DMS114 treated with DMSO at 0.1 percent for 48 hours (cell line): ENCODE data around the gene FSTL1.
"Not testable (repeated sequence)": the region's sequence is repeated elsewhere in the genome, so short reads cannot be mapped to it uniquely, and the experiment has no call there.

Experiments used
- DNase-seq: peaks from one replicate; lab custom pipeline; 2025; ENCODE audit not compliant: unreplicated experiment; lab: John Stamatoyannopoulos, UW

Gene FSTL1

DNA sequence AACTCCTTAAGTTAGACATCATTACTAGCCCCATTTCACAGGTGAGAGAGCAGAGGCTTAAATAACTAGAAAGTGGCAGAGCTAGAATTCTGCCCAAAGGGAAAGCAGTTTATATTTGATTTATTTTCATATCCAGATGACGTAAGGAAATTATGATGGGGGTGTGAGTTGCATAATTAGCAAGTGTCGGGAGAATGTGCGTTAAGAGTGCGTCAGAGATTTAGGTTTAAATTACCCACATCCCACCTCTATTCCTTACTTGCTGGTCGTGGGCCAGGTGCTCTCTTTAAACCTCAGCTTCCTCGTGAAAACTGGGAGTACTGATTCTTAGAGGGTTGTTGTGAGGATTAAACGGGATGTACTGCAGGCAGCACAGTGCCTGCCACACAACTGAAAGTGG, 32.3 kb downstream of the FSTL1 start:
- no peak for DNase-seq

DNA sequence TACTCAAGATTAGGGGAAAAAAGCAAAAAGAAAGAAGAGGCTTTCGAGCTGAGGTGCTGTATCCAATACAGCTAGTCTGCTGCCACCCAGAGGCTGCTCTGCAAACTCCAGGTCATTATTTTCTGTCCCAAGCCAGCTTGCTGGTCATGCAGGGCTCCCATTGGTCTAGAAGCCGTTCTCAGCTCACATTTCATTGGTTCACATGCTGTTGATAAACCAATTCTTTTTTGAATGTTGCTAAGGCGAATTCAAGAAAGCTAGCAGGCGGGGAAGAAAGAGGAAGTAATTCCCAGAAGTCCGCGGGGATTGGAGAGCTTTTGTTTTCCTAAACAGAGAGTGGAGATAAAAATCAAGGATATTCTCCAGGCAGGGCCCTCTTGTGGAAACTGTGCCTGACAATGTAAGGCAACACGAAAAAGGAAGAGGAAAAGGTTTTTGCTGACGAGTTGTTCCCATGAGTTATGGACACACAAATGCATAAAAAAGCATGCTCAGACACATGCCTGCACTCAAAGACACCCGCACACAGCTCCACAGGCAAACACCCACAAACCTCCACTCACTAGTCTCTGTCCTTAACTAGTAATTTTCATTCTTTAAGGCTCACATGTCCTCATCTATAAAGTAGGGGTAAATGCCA, 33.4 kb downstream of the FSTL1 start:
- peak; percentile 82 for DNase-seq

DNA sequence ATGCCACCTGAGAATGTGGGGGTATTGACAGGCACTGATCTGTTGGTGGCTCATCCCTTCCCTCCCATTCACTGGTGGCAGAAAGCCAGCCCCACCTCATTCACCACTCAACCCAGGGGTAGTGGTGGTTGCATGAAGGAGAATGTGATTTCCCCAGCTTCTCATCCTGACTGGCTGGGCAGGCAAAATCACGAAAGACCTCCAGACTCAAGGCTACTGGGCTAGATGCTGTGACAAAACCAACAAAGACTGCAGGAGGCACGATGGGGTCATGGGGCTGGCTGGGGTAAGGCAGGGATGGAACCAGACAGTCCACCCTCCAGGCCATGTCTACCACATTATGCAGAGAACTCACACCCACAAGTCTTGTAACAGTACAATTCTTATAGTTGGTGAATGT, 33.9 kb downstream of the FSTL1 start:
- no peak for DNase-seq

DNA sequence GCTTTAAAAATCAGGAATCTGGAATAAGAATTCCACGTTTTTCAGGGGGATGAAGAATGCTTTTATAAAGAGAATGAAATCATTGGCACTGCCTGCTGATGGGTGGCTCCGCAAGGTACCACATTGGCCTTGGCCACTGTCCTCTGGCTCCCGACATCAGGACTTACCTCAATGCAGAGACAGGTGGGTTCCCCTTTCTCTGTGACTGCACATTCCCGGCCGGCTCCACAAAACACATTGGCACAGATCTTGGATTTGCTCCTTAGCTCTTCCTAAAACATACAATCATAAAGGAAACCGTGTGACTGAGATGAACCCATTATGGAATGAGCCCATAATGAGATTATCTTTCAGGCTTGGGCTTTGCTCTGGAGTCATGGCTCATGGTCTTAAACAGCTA, 35.0 kb downstream of the FSTL1 start:
- no peak for DNase-seq

DNA sequence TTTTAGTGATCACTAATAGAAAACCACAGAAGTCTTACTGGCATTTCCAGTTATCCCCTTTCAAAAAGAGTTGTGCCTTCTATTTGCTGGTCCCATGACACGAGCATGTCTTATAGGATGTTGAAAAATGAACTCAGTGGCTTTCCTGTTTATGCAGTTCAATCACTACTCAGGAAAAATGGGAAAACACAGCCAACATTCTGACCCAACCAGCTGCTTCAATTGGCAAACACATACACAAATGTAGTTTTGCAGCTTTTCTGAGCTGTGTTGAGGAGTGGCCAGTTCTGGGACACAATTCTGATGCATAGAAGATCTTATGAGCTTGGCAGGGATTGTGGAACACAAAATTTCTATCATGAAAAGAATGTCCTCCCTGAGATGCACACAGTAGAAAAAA, 40.3 kb downstream of the FSTL1 start:
- DNase-seq, result no peak

DNA sequence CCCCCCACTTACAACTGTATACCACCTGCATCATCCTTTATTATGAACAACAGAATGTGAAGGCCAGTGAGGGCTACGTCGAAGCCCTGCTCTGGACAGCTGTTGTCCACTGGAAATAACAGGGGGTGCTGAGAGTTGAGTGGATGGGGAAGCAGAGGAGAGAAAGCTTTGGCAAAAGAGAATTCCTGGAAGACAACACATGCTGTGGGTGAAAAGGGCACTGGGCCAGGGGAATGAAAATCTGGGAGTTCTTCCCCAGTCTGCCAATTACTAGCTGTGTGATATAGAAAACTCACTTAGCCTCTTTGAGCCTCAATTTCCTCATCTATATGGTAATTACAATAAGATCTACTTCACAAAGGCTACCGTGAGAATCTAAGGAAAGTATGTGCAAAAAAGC, 40.7 kb downstream of the FSTL1 start:
- DNase-seq, result no peak

DNA sequence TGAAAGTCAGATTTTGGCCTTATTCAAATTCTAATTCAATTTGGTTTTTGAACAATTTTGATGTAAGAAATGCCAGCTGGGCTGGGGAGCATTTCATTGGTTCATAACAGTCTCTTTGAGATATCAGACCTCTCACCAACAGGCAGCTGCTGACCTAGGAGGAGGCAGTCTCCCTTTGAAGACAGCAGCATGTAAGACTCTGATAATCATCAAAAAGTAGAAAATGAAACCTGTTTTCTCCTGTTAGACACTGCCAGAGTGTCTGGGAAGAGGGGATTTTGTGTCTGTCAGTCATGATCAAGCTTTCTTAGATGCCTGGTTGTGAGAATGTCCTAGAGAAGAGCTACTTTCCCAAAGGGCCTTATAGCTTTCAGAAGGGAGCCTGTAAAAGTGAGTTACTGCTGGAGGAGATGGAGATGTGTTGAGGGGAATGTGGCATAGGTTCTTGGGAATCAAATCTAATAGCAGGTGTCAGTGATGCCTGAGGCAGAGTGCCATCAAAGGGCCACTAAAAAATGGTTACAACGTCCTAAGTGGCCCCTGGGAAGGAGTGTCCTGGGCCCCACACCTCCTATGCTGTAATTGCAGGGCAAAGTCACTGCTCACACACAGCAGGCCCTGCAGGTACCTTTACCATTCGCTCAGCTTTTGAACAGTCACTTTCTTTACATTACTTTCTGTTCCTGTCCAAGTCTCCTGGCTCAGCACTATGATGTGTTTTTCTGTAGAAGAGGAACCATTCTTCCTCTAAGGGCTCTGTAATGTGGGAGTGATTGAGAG, 43.1 kb downstream of the FSTL1 start:
- no peak for DNase-seq

DNA sequence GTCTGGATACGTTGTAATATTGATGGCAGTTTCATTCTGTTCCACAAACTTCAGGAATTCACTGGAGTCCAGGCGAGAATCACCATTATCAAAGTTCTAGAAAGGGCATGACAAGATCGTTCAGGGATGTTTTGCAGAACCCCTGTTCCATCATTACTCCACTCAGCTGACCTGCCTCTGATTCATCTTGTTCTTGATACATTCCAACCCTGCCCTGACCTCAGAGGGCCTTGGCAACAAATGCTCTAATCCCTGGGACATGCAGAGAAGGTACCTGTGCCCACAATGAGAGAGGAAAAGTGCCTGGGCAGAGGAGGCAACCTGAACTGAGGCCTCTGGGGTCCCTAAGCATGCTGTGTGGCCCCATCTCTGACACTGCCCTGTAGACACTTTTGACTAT, 45.9 kb downstream of the FSTL1 start:
- no peak for DNase-seq

DNA sequence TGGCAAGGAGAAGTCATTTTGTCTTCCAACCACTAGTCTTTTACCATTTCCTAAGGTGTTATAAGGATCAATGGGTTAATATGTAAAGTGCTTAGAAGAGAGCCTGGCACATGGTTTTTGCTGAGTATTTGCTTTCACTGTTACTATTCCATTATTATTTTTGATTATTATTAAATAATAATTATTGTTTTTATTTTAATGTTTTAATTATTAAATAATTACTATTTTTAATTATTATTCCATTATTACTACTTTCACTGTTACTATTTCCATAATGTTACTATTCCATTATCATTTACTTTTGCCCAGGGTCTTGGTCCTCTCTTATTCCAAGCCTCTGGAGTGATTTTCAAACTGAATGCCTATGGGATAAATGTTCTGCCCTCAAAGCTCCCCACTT, 48.5 kb downstream of the FSTL1 start:
- DNase-seq, result no peak

DNA sequence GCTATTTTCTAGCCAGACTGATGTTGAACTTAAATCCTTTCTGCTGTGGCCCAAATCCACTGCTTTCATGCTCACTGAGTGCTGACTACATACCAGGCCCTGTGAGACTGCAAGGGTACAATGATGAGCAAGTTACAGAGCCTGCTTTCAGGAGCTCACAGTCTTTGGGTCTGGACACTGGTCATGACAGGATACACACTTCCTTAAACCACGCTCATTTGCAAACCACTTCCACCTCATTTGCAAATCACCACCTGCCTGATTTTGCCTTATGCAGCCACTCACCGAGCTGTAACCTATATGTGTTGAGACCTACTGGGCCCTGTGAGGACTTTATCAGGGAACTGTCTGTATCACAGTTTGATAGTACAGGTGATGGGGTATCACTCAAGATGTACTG, 51.4 kb downstream of the FSTL1 start:
- no peak for DNase-seq

DNA sequence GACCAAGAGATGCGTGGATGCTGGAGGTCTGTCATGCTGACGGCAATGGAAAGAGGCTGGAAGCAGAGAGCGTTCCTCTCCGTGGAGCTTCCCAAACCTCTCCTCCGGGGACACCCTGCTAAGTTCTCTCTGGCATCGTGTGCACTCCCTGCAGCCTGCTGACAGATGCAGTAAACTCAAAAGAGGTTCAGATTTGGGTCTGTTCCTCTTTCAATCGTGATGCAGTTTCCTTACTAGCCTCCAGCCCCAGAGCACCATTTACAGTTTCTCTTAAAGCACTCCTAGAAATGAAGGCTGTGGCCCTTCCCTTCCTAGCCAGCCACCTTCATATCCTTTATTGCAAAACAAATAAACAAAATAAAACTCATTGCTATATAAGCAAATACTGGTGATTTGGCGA, 54.3 kb downstream of the FSTL1 start:
- no peak for DNase-seq

DNA sequence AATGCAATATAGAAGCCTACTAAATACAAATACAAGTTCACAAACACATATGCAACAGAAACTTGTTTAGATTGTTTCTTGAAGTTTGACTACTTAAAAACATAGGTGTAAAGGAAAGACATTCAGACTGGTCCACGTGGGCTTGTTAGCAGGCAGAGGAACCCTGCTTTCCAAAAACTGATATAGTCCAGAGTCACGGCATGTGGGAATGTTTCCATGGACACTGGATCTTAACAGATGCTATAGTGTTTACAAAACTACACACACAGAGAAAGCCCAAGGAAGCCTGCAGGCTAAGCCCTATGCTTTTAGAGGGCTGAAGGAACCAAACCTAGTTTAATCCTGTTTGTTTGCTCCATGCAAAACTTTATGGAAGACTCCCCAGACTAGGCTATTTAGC, 56.4 kb downstream of the FSTL1 start:
- DNase-seq, result no peak

DNA sequence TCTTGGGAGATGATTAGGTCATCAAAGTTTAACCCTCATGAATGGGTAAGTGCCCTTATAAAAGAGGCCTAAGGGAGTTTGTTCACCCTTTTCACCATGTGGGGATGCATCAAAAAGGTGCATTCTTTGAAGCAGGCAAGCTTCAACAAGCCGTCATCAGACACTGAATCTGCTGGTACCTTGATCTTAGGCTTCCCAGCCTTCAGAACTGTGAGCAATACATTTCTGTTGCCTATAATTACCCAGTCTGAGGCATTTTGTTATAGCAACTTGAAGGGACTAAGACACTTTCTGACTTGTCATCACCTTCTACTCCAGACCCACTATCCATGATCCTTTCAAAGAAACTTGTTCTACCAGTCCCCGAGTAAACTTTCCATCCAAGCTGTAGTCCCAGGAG, 57.0 kb downstream of the FSTL1 start:
- no peak for DNase-seq

DNA sequence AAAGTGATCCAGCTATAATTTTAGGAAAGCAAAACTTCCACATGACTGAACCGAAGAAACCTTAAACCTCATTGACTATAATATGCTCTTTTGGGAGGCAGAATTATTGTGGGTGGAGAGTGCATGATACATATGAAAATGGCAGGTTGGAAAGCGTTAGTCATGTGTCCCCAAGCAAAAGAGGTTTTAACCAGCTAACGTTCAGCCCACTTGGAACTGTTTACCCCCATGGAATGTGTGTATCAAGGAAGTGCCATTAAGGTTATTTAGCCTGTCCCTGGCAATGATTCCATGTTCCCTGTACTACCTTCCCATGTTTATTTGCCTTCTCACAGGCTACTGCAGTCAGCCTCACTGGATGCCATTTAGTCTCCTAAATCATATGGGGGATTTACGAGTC, 57.5 kb downstream of the FSTL1 start:
- DNase-seq, result no peak

DNA sequence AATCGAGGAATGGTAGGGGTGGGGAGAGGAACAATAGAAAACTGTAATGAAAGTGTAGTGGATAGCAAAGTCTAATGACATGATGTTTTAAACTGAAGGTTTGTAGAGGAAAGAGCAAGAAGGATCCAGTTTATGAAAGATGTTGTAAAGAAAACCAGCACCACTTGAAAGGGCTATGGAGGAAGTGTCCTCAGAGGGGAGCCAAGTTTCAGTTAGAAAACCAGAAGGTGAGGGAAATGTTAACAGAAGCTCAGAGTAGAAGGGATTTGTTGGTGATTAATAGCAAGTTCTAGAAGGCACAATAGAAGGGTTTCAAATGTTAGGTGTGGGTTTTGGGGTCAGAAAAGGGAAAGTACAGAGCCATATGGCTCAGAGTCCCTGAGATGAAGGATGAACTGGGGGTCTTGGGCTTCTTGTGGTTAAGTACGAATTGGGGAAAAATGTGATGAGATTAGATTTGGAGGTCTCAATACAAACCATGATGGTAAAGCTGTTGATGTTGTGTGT, 67.8 kb downstream of the FSTL1 start:
- DNase-seq, result no peak

DNA sequence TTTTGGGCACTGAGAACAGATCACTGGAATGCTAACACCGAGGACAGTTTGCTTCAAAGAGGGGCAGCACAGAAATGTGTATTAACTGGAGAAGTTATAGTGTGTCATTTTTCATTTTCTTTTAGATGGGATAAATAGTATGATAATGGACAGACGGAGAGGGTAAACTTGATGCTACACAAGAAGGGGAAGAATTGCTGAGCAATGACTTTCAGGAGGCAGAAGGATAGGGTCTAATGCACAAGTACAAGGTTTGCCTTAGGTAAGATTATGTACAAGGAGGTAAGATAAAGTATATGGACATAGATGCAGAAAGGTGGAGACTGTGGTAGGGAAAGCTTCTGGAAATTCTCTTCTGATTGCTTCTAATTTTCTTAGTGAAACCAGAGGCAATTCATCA, 69.3 kb downstream of the FSTL1 start:
- no peak for DNase-seq

DNA sequence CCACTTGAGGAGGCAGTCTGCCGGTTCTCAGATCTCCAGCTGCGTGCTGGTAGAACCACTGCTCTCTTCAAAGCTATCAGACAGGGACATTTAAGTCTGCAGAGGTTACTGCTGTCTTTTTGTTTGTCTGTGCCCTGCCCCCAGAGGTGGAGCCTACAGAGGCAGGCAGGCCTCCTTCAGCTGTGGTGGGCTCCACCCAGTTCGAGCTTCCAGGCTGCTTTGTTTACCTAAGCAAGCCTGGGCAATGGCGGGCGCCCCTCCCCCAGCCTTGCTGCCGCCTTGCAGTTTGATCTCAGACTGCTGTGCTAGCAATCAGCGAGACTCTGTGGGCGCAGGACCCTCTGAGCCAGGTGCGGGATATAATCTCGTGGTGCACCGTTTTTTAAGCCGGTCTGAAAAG, 72.8 kb downstream of the FSTL1 start:
- not testable (repeated sequence) for DNase-seq

DNA sequence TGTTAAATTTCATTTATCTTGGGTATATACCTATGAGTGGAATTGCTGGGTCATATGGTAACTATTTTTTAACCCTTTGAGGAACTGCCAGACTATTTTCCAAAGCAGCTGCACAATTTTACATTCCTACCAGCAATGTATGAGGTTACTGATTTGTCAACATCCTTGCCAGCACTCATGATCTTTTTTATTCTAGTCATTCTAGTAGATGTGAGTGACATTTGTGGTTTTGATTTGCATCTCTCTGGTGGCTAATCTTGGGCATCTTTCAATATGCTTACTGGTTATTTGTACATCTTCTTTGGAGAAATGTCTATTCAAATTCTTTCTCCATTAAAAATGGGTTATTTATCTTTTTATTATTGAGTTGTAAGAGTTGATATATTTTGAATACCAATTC, 80.3 kb downstream of the FSTL1 start:
- DNase-seq, result no peak

DNA sequence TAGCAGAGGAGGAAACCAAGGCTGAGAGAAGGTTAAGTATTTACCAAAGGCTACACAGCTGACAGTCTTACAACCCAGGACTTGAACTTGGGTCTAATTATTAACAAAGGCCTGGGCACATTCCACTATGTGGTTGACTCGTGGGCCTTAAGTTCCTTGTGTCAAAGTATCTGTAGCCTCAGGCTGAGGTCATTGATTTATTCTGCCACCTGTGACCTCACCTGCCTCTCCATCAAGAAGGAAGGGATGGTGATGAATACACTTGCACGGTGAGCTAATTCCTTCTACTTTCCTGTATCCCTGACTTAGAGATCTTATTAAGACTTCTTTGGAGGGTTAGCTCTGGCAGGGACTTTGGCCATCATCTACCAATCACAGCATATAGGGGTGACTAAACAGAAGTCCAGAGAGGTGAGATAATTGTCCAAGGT, 81.7 kb downstream of the FSTL1 start:
- no peak for DNase-seq

DNA sequence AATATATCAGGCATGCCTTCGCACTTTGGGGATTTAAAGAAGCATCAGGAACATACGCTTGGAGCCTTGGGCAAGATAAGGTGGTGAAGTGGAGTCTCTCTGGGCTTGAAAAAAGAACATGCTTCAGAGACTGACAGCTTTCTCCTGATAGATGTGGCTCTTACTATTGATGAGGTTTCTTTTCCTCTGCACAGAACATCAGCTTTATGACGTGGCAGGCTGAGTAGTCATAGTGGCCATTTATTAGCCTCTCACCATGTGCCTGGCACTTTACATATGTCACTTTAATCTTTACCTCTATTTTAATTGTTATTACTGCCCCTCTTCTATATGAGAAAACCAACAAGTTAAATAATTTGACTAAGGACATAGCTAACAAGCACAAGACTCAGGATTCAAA, 82.6 kb downstream of the FSTL1 start:
- DNase-seq, result no peak

DNA sequence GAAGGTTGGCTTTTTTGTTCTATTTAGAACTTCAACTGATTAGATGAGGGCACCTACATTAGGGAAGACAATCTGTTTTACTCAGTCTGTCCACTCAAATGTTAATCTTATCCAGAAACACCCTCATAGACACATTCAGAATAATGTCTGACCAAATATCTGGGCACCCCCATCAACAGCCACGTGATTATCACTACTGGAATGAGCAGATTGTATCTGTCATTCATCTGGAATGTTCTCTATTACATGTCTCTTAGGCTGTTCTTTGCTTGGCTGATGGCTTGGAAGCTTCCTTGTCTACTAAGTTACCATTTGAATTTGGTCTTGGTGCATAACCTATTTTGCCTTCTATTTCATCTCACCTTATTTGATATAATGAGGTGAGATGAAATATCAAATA, 86.0 kb downstream of the FSTL1 start:
- DNase-seq, result no peak

DNA sequence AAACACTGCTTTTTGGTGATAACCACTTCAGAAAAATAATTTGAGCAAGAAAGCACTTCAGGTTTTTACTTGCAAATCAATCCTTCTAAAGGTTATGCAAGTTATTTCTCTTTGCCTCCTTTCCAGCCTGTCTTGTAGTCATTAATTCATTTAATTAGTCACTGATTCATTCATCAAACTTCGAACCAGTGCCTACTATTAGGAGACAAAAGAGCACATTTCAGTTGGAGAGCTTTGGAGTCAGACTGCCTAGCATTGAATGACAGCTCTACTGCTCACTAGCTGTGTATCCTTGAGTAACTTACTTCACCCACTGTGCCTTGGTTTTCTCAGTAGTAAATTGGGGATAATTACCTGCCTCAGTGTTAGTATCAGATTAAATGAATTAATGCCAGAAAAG, 86.7 kb downstream of the FSTL1 start:
- no peak for DNase-seq

DNA sequence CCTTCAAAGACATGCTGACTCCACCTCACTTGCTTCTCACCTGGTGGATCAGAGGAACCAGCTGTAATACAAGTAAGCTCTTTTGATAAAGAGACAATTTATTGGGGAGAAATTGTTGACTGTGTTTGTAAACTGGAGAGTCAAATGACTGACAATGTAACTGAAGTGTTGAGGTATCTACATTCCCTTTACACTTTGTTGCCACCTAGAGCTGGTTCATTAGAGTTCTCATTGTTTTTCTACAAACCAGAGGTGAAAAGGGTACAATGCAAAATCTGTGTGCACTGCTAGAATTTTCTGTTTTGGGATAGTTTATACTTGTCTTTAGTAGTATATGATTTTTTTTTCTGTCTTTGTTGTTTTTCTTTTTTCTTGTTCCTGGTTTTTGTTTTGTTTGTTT, 93.0 kb downstream of the FSTL1 start:
- no peak for DNase-seq
